ENCODE results near the gene TUBGCP6. TPM values are rescaled to one million over a fixed set of nuclear protein-coding genes. Genes with fewer than 3 reads are reported as not detected.
"Not testable (repeated sequence)": the region's sequence is repeated elsewhere in the genome, so short reads cannot be mapped to it uniquely, and the experiment has no call there.

Gene TUBGCP6
- total RNA-seq, 1 donor from 2014 or later, result 30.3 TPM

- DNase-seq (ENCODE audit: low spot score), result no peak
These were observed 74.1 kb downstream of the TUBGCP6 start, which contains the start of gene PANX2 for GRCh38 chr22:50170453-50171318. TSS of gene PANX2 (plus strand) at chr22:50170731. CDS start at chr22:50170731, 0 bp downstream.

- DNase-seq (ENCODE audit: low spot score), result no peak
These were observed 75.0 kb downstream of the TUBGCP6 start for GRCh38 chr22:50169774-50170341.

- DNase-seq (ENCODE audit: low spot score), result no peak
These were observed 75.6 kb downstream of the TUBGCP6 start for GRCh38 chr22:50169181-50169759.

- not testable (repeated sequence) for DNase-seq (ENCODE audit: low spot score)
These were observed 76.2 kb downstream of the TUBGCP6 start for GRCh38 chr22:50168490-50169180.

- no peak for DNase-seq (ENCODE audit: low spot score)
These were observed 76.9 kb downstream of the TUBGCP6 start for GRCh38 chr22:50167689-50168489.

Other genes starting within 250 kb of the TUBGCP6 start
- not detected for gene IL17REL, start 232.3 kb downstream of the TUBGCP6 start, total RNA-seq (ENCODE audit: insufficient read depth, low replicate concordance)
- not detected for gene TTLL8, start 186.7 kb downstream of the TUBGCP6 start, total RNA-seq (ENCODE audit: insufficient read depth, low replicate concordance)
- gene MLC1, start 159.6 kb downstream of the TUBGCP6 start, total RNA-seq (ENCODE audit: insufficient read depth, low replicate concordance), result 0.24 TPM
- 4.8 TPM for gene MOV10L1, start 155.0 kb downstream of the TUBGCP6 start, total RNA-seq (ENCODE audit: insufficient read depth, low replicate concordance)
- gene PANX2, start 74.3 kb downstream of the TUBGCP6 start, total RNA-seq (ENCODE audit: insufficient read depth, low replicate concordance), result 0.96 TPM
- 20.5 TPM for gene TRABD, start 59.1 kb downstream of the TUBGCP6 start, total RNA-seq (ENCODE audit: insufficient read depth, low replicate concordance)
- 6.3 TPM for gene SELENOO, start 44.0 kb downstream of the TUBGCP6 start, total RNA-seq (ENCODE audit: insufficient read depth, low replicate concordance)
- 35.6 TPM for gene HDAC10, start 6.2 kb upstream of the TUBGCP6 start, total RNA-seq (ENCODE audit: insufficient read depth, low replicate concordance)
- gene MAPK12, start 16.7 kb upstream of the TUBGCP6 start, total RNA-seq (ENCODE audit: insufficient read depth, low replicate concordance), result 21.4 TPM
- 4.3 TPM for gene MAPK11, start 25.4 kb upstream of the TUBGCP6 start, total RNA-seq (ENCODE audit: insufficient read depth, low replicate concordance)
- gene PLXNB2, start 62.6 kb upstream of the TUBGCP6 start, total RNA-seq (ENCODE audit: insufficient read depth, low replicate concordance), result 86.2 TPM
- gene DENND6B, start 82.0 kb upstream of the TUBGCP6 start, total RNA-seq (ENCODE audit: insufficient read depth, low replicate concordance), result 1.4 TPM
- gene PPP6R2, start 98.3 kb upstream of the TUBGCP6 start, total RNA-seq (ENCODE audit: insufficient read depth, low replicate concordance), result 43.8 TPM
- 48.2 TPM for gene SBF1, start 230.0 kb upstream of the TUBGCP6 start, total RNA-seq (ENCODE audit: insufficient read depth, low replicate concordance)
- 0.72 TPM for gene ADM2, start 236.5 kb upstream of the TUBGCP6 start, total RNA-seq (ENCODE audit: insufficient read depth, low replicate concordance)
- not detected for gene MIOX, start 241.8 kb upstream of the TUBGCP6 start, total RNA-seq (ENCODE audit: insufficient read depth, low replicate concordance)

All from umbilical cord (tissue), 2 donors.